Glomerular endothelial cell (primary cell): ENCODE data around the gene POU2F3. TPM values are rescaled to one million over a fixed set of nuclear protein-coding genes. Genes with fewer than 3 reads are reported as not detected.

Experiments used
- DNase-seq: peaks from one replicate; pipeline ENCODE4 v3.0.0-alpha.2; 2011; ENCODE audit warnings: low read depth, low spot score; ENCODE audit errors: extremely low read depth
- total RNA-seq: library from RNA; depleted of rRNA; stranded (reverse); fragments of >200 nt; gene quantifications from 2 replicates; pipeline ENCODE4 v1.2.3, GENCODE V29; 2015

POU2F3 gene
- total RNA-seq, 1 donor from 2014 or later, result not detected

GRCh38 chr11:120335908-120336640 is 96.1 kb downstream of the POU2F3 start, which contains the start of gene ARHGEF12:
Gene ARHGEF12, plus strand, starts transcription at chr11:120336413. Its CDS starts 831 bp downstream, at chr11:120337244.
- no peak for DNase-seq

GRCh38 chr11:120336641-120337354 is 96.9 kb downstream of the POU2F3 start:
- no peak for DNase-seq

GRCh38 chr11:120337355-120338106 is 97.6 kb downstream of the POU2F3 start:
- no peak for DNase-seq

- DNase-seq, result no peak
Measured at GRCh38 chr11:120338107-120338933, 98.4 kb downstream of the POU2F3 start.

- no peak for DNase-seq
Measured at GRCh38 chr11:120339394-120339890, 99.5 kb downstream of the POU2F3 start.

GRCh38 chr11:120340529-120340928 is 100.6 kb downstream of the POU2F3 start:
- DNase-seq, result no peak

GRCh38 chr11:120342226-120342625 is 102.3 kb downstream of the POU2F3 start:
- no peak for DNase-seq

GRCh38 chr11:120342678-120343077 is 102.7 kb downstream of the POU2F3 start:
- DNase-seq, result no peak

- no peak for DNase-seq
Measured at GRCh38 chr11:120343429-120343828, 103.5 kb downstream of the POU2F3 start.

- no peak for DNase-seq
Measured at GRCh38 chr11:120344302-120345004, 104.5 kb downstream of the POU2F3 start.

GRCh38 chr11:120346233-120346632 is 106.3 kb downstream of the POU2F3 start:
- DNase-seq, result no peak

GRCh38 chr11:120350637-120351036 is 110.7 kb downstream of the POU2F3 start:
- no peak for DNase-seq

- DNase-seq, result no peak
Measured at GRCh38 chr11:120352405-120352804, 112.5 kb downstream of the POU2F3 start.

- no peak for DNase-seq
Measured at GRCh38 chr11:120354068-120354467, 114.1 kb downstream of the POU2F3 start.

GRCh38 chr11:120354779-120355178 is 114.8 kb downstream of the POU2F3 start:
- no peak for DNase-seq

- DNase-seq, result no peak
Measured at GRCh38 chr11:120357620-120358019, 117.7 kb downstream of the POU2F3 start.

- DNase-seq, result no peak
Measured at GRCh38 chr11:120358729-120359128, 118.8 kb downstream of the POU2F3 start.

GRCh38 chr11:120363436-120363835 is 123.5 kb downstream of the POU2F3 start:
- DNase-seq, result no peak

GRCh38 chr11:120365512-120365911 is 125.6 kb downstream of the POU2F3 start:
- no peak for DNase-seq
